Stomach (tissue), 4 donors: Measurements from ENCODE around the gene TTYH1.

ENCODE experiments used
- EP300 ChIP-seq: sonication (generic); formaldehyde crosslinking; IDR thresholded peaks from one replicate; pipeline ENCODE4 v1.6.1; 2017; ENCODE audit warnings: antibody characterized with exemption
- POLR2A ChIP-seq, 4 donors: fragments of 450-650 bp; IDR thresholded peaks; one replicate each; pipeline ENCODE4 v1.6.1; 2016; ENCODE audit warnings: antibody characterized with exemption in 4 of 4, control low read depth in 2 of 4, mild to moderate bottlenecking in 1 of 4, moderate library complexity in 1 of 4
- TF ChIP-seq, protein P1 (sequence below), 7 experiments: fragments of 450-650 bp in 4 of 7; fragments of 200-600 bp in 3 of 7; sonication (generic) in 3 of 7; IDR thresholded peaks; one replicate each; pipeline ENCODE4 v1.5.1; 2016 to 2019; ENCODE audit warnings: antibody characterized with exemption in 7 of 7, control low read depth in 2 of 7, mild to moderate bottlenecking in 1 of 7

DNA sequence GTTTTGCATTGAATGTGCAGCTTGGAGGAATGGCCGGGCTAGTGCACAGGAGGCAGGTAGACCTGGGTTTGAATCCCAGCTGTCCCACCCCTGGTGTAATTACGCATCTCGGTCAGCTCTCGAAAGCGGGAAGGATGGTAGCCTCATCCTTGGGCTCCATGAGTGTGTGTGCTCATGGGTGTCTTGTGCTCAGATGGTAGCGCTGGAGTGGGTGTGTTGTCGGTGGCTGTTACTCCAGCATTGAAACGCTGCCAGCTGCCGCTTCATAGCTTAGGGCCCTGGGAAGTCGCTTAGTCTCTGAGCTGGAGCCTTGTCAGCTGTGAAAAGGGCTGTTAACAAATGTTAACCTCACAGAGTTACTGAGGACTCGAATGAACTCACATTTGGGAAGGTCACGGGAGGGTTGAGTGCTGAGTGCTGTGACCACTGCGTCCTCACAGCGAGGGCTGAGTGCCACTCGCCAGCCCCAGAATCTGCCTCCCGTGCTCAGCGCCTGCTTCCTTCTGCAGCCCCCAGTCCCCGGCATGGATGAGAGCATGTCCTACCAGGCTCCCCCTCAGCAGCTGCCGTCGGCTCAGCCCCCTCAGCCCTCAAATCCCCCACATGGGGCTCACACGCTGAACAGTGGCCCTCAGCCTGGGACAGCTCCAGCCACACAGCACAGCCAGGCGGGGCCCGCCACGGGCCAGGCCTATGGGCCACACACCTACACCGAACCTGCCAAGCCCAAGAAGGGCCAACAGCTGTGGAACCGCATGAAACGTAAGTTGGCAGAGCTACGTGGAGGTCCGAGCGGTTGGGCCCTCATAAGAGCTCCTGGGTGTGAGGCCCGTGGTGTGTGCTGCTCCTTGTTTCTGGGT lies 38.9 kb downstream of the TTYH1 start:
- TF ChIP-seq, protein P1, sequence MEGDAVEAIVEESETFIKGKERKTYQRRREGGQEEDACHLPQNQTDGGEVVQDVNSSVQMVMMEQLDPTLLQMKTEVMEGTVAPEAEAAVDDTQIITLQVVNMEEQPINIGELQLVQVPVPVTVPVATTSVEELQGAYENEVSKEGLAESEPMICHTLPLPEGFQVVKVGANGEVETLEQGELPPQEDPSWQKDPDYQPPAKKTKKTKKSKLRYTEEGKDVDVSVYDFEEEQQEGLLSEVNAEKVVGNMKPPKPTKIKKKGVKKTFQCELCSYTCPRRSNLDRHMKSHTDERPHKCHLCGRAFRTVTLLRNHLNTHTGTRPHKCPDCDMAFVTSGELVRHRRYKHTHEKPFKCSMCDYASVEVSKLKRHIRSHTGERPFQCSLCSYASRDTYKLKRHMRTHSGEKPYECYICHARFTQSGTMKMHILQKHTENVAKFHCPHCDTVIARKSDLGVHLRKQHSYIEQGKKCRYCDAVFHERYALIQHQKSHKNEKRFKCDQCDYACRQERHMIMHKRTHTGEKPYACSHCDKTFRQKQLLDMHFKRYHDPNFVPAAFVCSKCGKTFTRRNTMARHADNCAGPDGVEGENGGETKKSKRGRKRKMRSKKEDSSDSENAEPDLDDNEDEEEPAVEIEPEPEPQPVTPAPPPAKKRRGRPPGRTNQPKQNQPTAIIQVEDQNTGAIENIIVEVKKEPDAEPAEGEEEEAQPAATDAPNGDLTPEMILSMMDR (IDR thresholded peaks at IDR 0.05): no peak
- TF ChIP-seq EP300 (no peak), POLR2A (IDR thresholded peaks at IDR 0.05) (no peak)
